Medulla oblongata (tissue), 1 donor: Measurements from ENCODE around the gene RASL11B.

Experiments used
- DNase-seq: peaks from one replicate; pipeline ENCODE4 v3.0.0-alpha.2; 2015; ENCODE audit errors: extremely low spot score

Gene RASL11B

GRCh38 chr4:52873861-52874343 lies 11.8 kb downstream of the RASL11B start:
- DNase-seq = no peak

GRCh38 chr4:52874948-52875347 lies 12.8 kb downstream of the RASL11B start:
- DNase-seq = no peak

- DNase-seq = no peak
Observed at GRCh38 chr4:52876069-52876468, 14.0 kb downstream of the RASL11B start.

GRCh38 chr4:52877036-52877435 lies 14.9 kb downstream of the RASL11B start:
- no peak for DNase-seq

GRCh38 chr4:52877694-52878093 lies 15.6 kb downstream of the RASL11B start:
- no peak for DNase-seq

- DNase-seq = no peak
Observed at GRCh38 chr4:52879471-52879870, 17.4 kb downstream of the RASL11B start.

GRCh38 chr4:52880994-52881393 lies 18.9 kb downstream of the RASL11B start:
- DNase-seq = no peak

GRCh38 chr4:52883183-52883621 lies 21.1 kb downstream of the RASL11B start:
- DNase-seq = no peak

GRCh38 chr4:52883707-52884669 lies 21.9 kb downstream of the RASL11B start:
- no peak for DNase-seq

GRCh38 chr4:52884994-52885393 lies 22.9 kb downstream of the RASL11B start:
- no peak for DNase-seq

- DNase-seq = no peak
Observed at GRCh38 chr4:52889354-52889753, 27.2 kb downstream of the RASL11B start.

GRCh38 chr4:52889778-52890520 lies 27.8 kb downstream of the RASL11B start:
- DNase-seq = no peak

- no peak for DNase-seq
Observed at GRCh38 chr4:52890521-52890791, 28.3 kb downstream of the RASL11B start.

GRCh38 chr4:52891743-52892142 lies 29.6 kb downstream of the RASL11B start:
- no peak for DNase-seq

GRCh38 chr4:52892880-52893279 lies 30.8 kb downstream of the RASL11B start:
- DNase-seq = no peak

GRCh38 chr4:52894443-52894842 lies 32.3 kb downstream of the RASL11B start:
- DNase-seq = no peak

- no peak for DNase-seq
Observed at GRCh38 chr4:52903273-52903672, 41.2 kb downstream of the RASL11B start.

- no peak for DNase-seq
Observed at GRCh38 chr4:52904421-52904820, 42.3 kb downstream of the RASL11B start.

GRCh38 chr4:52907510-52907909 lies 45.4 kb downstream of the RASL11B start:
- no peak for DNase-seq

- no peak for DNase-seq
Observed at GRCh38 chr4:52910115-52910514, 48.0 kb downstream of the RASL11B start.

- peak; percentile 74 for DNase-seq
Observed at GRCh38 chr4:52911684-52912294, 49.7 kb downstream of the RASL11B start.

GRCh38 chr4:52912608-52913007 lies 50.5 kb downstream of the RASL11B start:
- DNase-seq = no peak
